K562 (cell line): Measurements from ENCODE around the gene SPIRE1. TPM values are rescaled to one million over a fixed set of nuclear protein-coding genes. Genes with fewer than 3 reads are reported as not detected.

Experiments
- ATAC-seq: fragments of 200-7000 bp; cut with Tn5 transposase; 3 replicates; pipeline ENCODE4 v1.9.1; 2020; ENCODE audit warnings: moderate library complexity
- BruUV-seq: library from RNA; stranded (reverse); fragments of 400-500 nt; replicated peaks from 2 replicates; lab custom pipeline; 2021; lab: Mats Ljungman, UMichigan
- CTCF ChIA-PET: fragments of 300-600 bp; formaldehyde crosslinking; extraction: SDS; loops from one replicate; lab custom pipeline; 2021; ENCODE audit warnings: low intra/inter-chr PET ratio; lab: Yijun Ruan, JAX
- POLR2A ChIA-PET: fragments of 300-600, 350-650 bp; sonication (Branson Sonifier 250); formaldehyde crosslinking; extraction: SDS; loops from one replicate; lab custom pipeline; 2021; ENCODE audit warnings: antibody characterized with exemption, inconsistent platforms; lab: Yijun Ruan, JAX
- DNase-seq, 4 experiments: peaks; one replicate each; pipeline versions ENCODE4 v3.0.0 to v3.0.0-alpha.2; 2011 to 2018; ENCODE audit warnings: low spot score in 3 of 4, mixed read lengths in 3 of 4; ENCODE audit errors: extremely low read depth in 1 of 4
- FAIRE-seq: peaks from 2 replicates; lab custom pipeline; 2011; peaks lifted over from hg19 to GRCh38; lab: Jason Lieb, UNC
- H2AFZ ChIP-seq: 2 replicates; pipeline ENCODE4 v1.6.0; 2011; ENCODE audit warnings: low read depth, low read length, control low read depth, inconsistent platforms
- H3K27ac ChIP-seq: fragments of 200-600 bp; 3 replicates; pipeline ENCODE4 v1.8.0; 2011; ENCODE audit warnings: low read depth, mild to moderate bottlenecking, control low read depth, inconsistent platforms, low read length, moderate library complexity, mixed read lengths; ENCODE audit errors: extremely low read depth
- H3K27me3 ChIP-seq, 2 experiments: fragments of 300-600 bp in 1 of 2; 2 replicates in 1 of 2; 3 replicates in 1 of 2; pipeline versions ENCODE4 v1.6.0 to v1.8.0; 2011; ENCODE audit warnings: inconsistent platforms in 2 of 2, low read length in 2 of 2, mild to moderate bottlenecking in 1 of 2, mixed read lengths in 1 of 2, moderate library complexity in 1 of 2; ENCODE audit not compliant: control insufficient read depth in 2 of 2, insufficient read depth in 2 of 2
- H3K36me3 ChIP-seq: fragments of 300-600 bp; 3 replicates; pipeline ENCODE4 v1.8.0; 2011; ENCODE audit warnings: mild to moderate bottlenecking, low read length, inconsistent platforms; ENCODE audit not compliant: control insufficient read depth, insufficient read depth
- H3K4me1 ChIP-seq, 2 experiments: fragments of 200-600 bp in 1 of 2; replicated peaks in 1 of 2; 2 replicates in 1 of 2; 3 replicates in 1 of 2; pipeline versions ENCODE4 v1.5.1 to v1.8.0; 2011; ENCODE audit warnings: inconsistent platforms in 2 of 2, low read length in 2 of 2, mild to moderate bottlenecking in 1 of 2, mixed read lengths in 1 of 2, moderate library complexity in 1 of 2; ENCODE audit not compliant: control insufficient read depth in 2 of 2, insufficient read depth in 2 of 2
- H3K4me2 ChIP-seq: 2 replicates; pipeline ENCODE4 v1.6.1; 2011; ENCODE audit warnings: low read length, control low read depth, inconsistent platforms, mixed read lengths; ENCODE audit not compliant: insufficient read depth
- H3K4me3 ChIP-seq: fragments of 200-600 bp; sonication (generic), shearing (Covaris generic); 2 replicates; pipeline ENCODE4 v1.5.1; 2016; ENCODE audit warnings: control low read depth, inconsistent platforms
- H3K79me2 ChIP-seq: fragments of 200-600 bp; 3 replicates; pipeline ENCODE4 v1.8.0; 2011; ENCODE audit warnings: low read length, inconsistent platforms; ENCODE audit not compliant: control insufficient read depth, insufficient read depth
- H3K9ac ChIP-seq, 2 experiments: 2 replicates each; pipeline versions ENCODE4 v1.6.0 to v1.6.1; 2011; ENCODE audit warnings: low read depth in 2 of 2, low read length in 2 of 2, control low read depth in 1 of 2, inconsistent platforms in 1 of 2, mild to moderate bottlenecking in 1 of 2, mixed read lengths in 1 of 2; ENCODE audit not compliant: insufficient read depth in 1 of 2
- H3K9me1 ChIP-seq: one replicate; pipeline ENCODE4 v1.6.0; 2011; ENCODE audit warnings: inconsistent platforms, mild to moderate bottlenecking, low read length, moderate library complexity; ENCODE audit not compliant: control insufficient read depth, insufficient read depth
- H3K9me3 ChIP-seq: replicated peaks from 2 replicates; pipeline ENCODE4 v1.5.1; 2011; ENCODE audit warnings: low read depth, low read length, inconsistent platforms; ENCODE audit not compliant: control insufficient read depth, insufficient read depth
- H4K20me1 ChIP-seq: replicated peaks from 2 replicates; pipeline ENCODE4 v1.6.1; 2011; ENCODE audit warnings: low read length, inconsistent platforms, mixed read lengths; ENCODE audit not compliant: control insufficient read depth, insufficient read depth
- ATF7 ChIP-seq: fragments of 450-650 bp; IDR thresholded peaks from 2 replicates; pipeline ENCODE4 v1.7.1; 2014; ENCODE audit warnings: mild to moderate bottlenecking, moderate library complexity
- CHCHD3 ChIP-seq: fragments of 250-450 bp; sonication (Bioruptor Pico); IDR thresholded peaks from 2 replicates; pipeline ENCODE4 v2.1.2; 2022; ENCODE audit warnings: mild to moderate bottlenecking
- CHD2 ChIP-seq: IDR thresholded peaks from 2 replicates; pipeline ENCODE4 v1.6.1; 2011; ENCODE audit warnings: low read depth, low read length
- EP300 ChIP-seq: IDR thresholded peaks from 2 replicates; pipeline ENCODE4 v1.6.1; 2012; ENCODE audit warnings: low read length, improper control_type of control experiment
- GATAD2B ChIP-seq: fragments of 450-650 bp; IDR thresholded peaks from 2 replicates; pipeline ENCODE4 v1.6.1; 2017; ENCODE audit warnings: mild to moderate bottlenecking, borderline replicate concordance
- HES1 ChIP-seq: fragments of 450-650 bp; IDR thresholded peaks from 2 replicates; pipeline ENCODE4 v1.6.1; 2016; ENCODE audit warnings: low read depth, mild to moderate bottlenecking, moderate library complexity
- KLF10 ChIP-seq: fragments of 250-450 bp; sonication (Bioruptor Pico); IDR thresholded peaks from 2 replicates; pipeline ENCODE4 v1.6.1; 2021; ENCODE audit warnings: matching md5 sums
- MLLT1 ChIP-seq, 2 experiments: fragments of 450-650 bp; IDR thresholded peaks; 2 replicates each; pipeline ENCODE4 v1.6.1; 2016
- RB1 ChIP-seq: fragments of 450-650 bp; IDR thresholded peaks from 2 replicates; pipeline ENCODE4 v1.6.1; 2017; ENCODE audit warnings: low read depth, mild to moderate bottlenecking
- RBM15 ChIP-seq: fragments of 200-400 bp; formaldehyde crosslinking; IDR thresholded peaks from 2 replicates; pipeline ENCODE4 v1.6.1; 2018; ENCODE audit warnings: mild to moderate bottlenecking, low read length, moderate library complexity; ENCODE audit not compliant: insufficient read depth
- TAF7 ChIP-seq: fragments of 450-650 bp; IDR thresholded peaks from 2 replicates; pipeline ENCODE4 v1.6.1; 2016; ENCODE audit warnings: missing genetic modification characterization, missing compliant biosample characterization
- TCF3 ChIP-seq: sonication (generic); formaldehyde crosslinking; IDR thresholded peaks from 2 replicates; pipeline ENCODE4 v1.4.0; 2020; ENCODE audit warnings: mild to moderate bottlenecking, missing genetic modification reagents
- ZNF134 ChIP-seq: fragments of 250-450 bp; sonication (Bioruptor Pico); conservative IDR thresholded peaks from 2 replicates; pipeline ENCODE4 v1.4.0; 2020
- ZNF253 ChIP-seq: fragments of 250-450 bp; sonication (Bioruptor Pico); conservative IDR thresholded peaks from 2 replicates; pipeline ENCODE4 v1.6.1; 2021; ENCODE audit warnings: mild to moderate bottlenecking
- ZNF609 ChIP-seq: sonication (generic); formaldehyde crosslinking; IDR thresholded peaks from 2 replicates; pipeline ENCODE4 v1.8.1; 2023; ENCODE audit warnings: missing genetic modification reagents, mild to moderate bottlenecking, borderline replicate concordance
- WGBS: fragments of 100-300 bp; shearing (Covaris generic); methylation state at CpG from one replicate; pipeline ENCODE4 v1.1.6; 2016; ENCODE audit warnings: low coverage, mixed read lengths; ENCODE audit not compliant: insufficient coverage; ENCODE audit errors: missing lambda C conversion rate; 5-methylcytosine and 5-hydroxymethylcytosine counted together
- in situ Hi-C: fragments of 300-500 bp; cut with MboI; formaldehyde crosslinking; loops from 4 replicates; pipeline ENCODE4 v1.15.0; 2018; ENCODE audit warnings: inconsistent platforms, mixed read lengths
- intact Hi-C: fragments of 100-400 bp; cut with micrococcal nuclease; formaldehyde crosslinking; loops from 2 replicates; pipeline ENCODE4 v1.14.2; 2022
- polyA plus RNA-seq, 8 experiments: library from polyadenylated mRNA; depleted of rRNA in 4 of 8; stranded (reverse) in 5 of 8; unstranded in 3 of 8; fragments of >200 nt; fragmentation: Nextera tagmentation in 2 of 8; fragmentation: Illumina TruSeq in 1 of 8; extraction: Ambion mirVana in 2 of 8; extraction: Trizol in 1 of 8; gene quantifications; 2 replicates each; pipeline versions ENCODE4 v1.2.1 to v1.2.3, GENCODE V29; 2011 to 2014; ENCODE audit warnings: inconsistent platforms in 1 of 8, missing spikeins in 1 of 8
- total RNA-seq, 7 experiments: library from RNA; depleted of rRNA in 6 of 7; stranded (reverse); fragments of >200 nt in 6 of 7; fragmentation: Illumina TruSeq in 2 of 7; extraction: Trizol in 2 of 7; gene quantifications; 2 replicates each; pipeline versions ENCODE4 v1.2.1 to v1.2.3, GENCODE V29; 2011 to 2021; ENCODE audit warnings: low replicate concordance in 1 of 7

The SPIRE1 gene
- total and polyA plus RNA-seq, 9 of the 15 experiments (the other 6 are each of a cell fraction or from before 2014, with no cell fraction given) = 2.9 to 14.0 (median 10.2) TPM

GRCh38 chr18:12647773-12648172 is 10.1 kb downstream of the SPIRE1 start:
- DNase-seq (no peak), FAIRE-seq (no peak), ATAC-seq (no peak)
- H3K4me2 ChIP-seq = no peak overlapping the region
- in situ Hi-C loops = no loop called here
- no peaks in the 10 kb centered on the region for H3K9me3 ChIP-seq
- H3K4me1 ChIP-seq = peaks cover 3 to 7% of the 10 kb centered on the region in 2 experiments; a peak in 3 of 5 replicates
- peaks cover under 1% of the 10 kb centered on the region; the same call in 1 of the 2 replicates for H4K20me1 ChIP-seq
- intact Hi-C loops = no loop called here
- 73% methylated on average over 3 of the region's 3 CpGs for WGBS
- BruUV-seq = no TSS peak
- no peak overlapping the region for H3K9ac ChIP-seq
- peaks cover 34% of the 10 kb centered on the region for H3K79me2 ChIP-seq
- H3K9me1 ChIP-seq = no peaks in the 10 kb centered on the region
- CTCF ChIA-PET = no interaction called here
- no peak overlapping the region for H3K27ac ChIP-seq
- POLR2A ChIA-PET = interaction anchor here (0.6 to 1.4 kb wide), 4 partner anchors 11 to 438 kb away, joined by 3 to 5 read pairs (median 3); no protein-coding TSS in a partner anchor
- H3K27me3 ChIP-seq = no peaks in the 10 kb centered on the region
- H3K4me3 ChIP-seq = no peak overlapping the region
- H3K36me3 ChIP-seq = peaks cover 17% of the 10 kb centered on the region; the same call in 2 of the 3 replicates
- no peak overlapping the region for H2AFZ ChIP-seq
- TF ChIP-seq GATAD2B (no peak), KLF10 (no peak), CHD2 (no peak), CHCHD3 (CRISPR knock-in tag) (no peak), ATF7 (no peak), MLLT1 (IDR thresholded peaks at IDR 0.05) (no peak), TCF3 (CRISPR knock-in tag) (no peak), TAF7 (tag) (no peak), RB1 (no peak), HES1 (no peak), EP300 (no peak), RBM15 (no peak), ZNF134 (CRISPR knock-in tag) (no peak), ZNF609 (CRISPR knock-in tag) (no peak), ZNF253 (no peak)
